PC-3 (cell line): ENCODE measurements around the gene THAP6.

Experiments
- EZH2 ChIP-seq: fragments of 300-600 bp; sonication (generic); IDR thresholded peaks from one replicate; pipeline ENCODE4 v1.6.1; 2017; ENCODE audit warnings: antibody characterized with exemption, mild to moderate bottlenecking, low read length; ENCODE audit not compliant: unreplicated experiment
- TF ChIP-seq, protein P1 (sequence below): fragments of 300-600 bp; sonication (generic); conservative IDR thresholded peaks from 2 replicates; pipeline ENCODE4 v1.5.1; 2017; ENCODE audit warnings: antibody characterized with exemption, low read depth, mild to moderate bottlenecking, low read length

DNA sequence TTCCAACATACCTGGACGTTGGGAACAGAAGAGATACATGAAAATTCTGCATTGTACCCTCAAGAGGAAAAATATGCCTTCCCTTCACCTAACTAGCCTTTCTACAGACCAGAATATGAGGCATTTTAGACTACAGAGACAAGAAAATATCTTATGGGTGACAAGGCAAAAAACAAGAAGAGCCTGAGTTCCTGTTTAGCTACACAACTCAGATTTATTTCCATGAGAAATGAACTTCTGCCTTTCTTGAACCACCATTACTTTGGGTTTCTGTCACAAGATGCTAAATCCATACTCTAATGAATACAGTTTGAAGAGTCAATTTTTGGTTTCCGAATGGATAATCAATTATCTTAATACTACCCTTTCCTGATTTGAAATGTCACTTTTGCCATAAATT is 18.8 kb upstream of the THAP6 start:
- TF ChIP-seq, protein P1, sequence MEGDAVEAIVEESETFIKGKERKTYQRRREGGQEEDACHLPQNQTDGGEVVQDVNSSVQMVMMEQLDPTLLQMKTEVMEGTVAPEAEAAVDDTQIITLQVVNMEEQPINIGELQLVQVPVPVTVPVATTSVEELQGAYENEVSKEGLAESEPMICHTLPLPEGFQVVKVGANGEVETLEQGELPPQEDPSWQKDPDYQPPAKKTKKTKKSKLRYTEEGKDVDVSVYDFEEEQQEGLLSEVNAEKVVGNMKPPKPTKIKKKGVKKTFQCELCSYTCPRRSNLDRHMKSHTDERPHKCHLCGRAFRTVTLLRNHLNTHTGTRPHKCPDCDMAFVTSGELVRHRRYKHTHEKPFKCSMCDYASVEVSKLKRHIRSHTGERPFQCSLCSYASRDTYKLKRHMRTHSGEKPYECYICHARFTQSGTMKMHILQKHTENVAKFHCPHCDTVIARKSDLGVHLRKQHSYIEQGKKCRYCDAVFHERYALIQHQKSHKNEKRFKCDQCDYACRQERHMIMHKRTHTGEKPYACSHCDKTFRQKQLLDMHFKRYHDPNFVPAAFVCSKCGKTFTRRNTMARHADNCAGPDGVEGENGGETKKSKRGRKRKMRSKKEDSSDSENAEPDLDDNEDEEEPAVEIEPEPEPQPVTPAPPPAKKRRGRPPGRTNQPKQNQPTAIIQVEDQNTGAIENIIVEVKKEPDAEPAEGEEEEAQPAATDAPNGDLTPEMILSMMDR = no peak
- no peak for TF ChIP-seq EZH2
